DND-41 (cell line): ENCODE data around the gene DALRD3.
A peak's percentile ranks its signal among the peaks of the same experiment; 100 is the strongest.

Source experiments
- ATAC-seq: fragments of 200-7000 bp; cut with Tn5 transposase; 3 replicates; pipeline ENCODE4 v1.9.1; 2021; ENCODE audit warnings: low read depth; ENCODE audit not compliant: insufficient read depth
- DNase-seq: peaks from one replicate; pipeline ENCODE4 v3.0.0-alpha.2; 2020
- H2AFZ ChIP-seq: 2 replicates; pipeline ENCODE4 v1.6.0; 2012; ENCODE audit warnings: low read depth, low read length
- H3K27ac ChIP-seq: 2 replicates; pipeline ENCODE4 v1.5.1; 2012; ENCODE audit warnings: low read length, inconsistent platforms
- H3K27me3 ChIP-seq: fragments of 200-600 bp; sonication (generic); 2 replicates; pipeline ENCODE4 v1.6.0; 2012; ENCODE audit warnings: low read length, mild to moderate bottlenecking, inconsistent platforms; ENCODE audit not compliant: insufficient read depth, poor library complexity
- H3K36me3 ChIP-seq: 2 replicates; pipeline ENCODE4 v1.5.1; 2012; ENCODE audit warnings: low read length, inconsistent platforms; ENCODE audit not compliant: insufficient read depth
- H3K4me1 ChIP-seq: 2 replicates; pipeline ENCODE4 v1.5.1; 2012; ENCODE audit warnings: mild to moderate bottlenecking, low read length; ENCODE audit not compliant: insufficient read depth
- H3K4me2 ChIP-seq: 2 replicates; pipeline ENCODE4 v1.6.0; 2012; ENCODE audit warnings: mild to moderate bottlenecking, moderate library complexity, low read length, inconsistent platforms; ENCODE audit not compliant: insufficient read depth
- H3K4me3 ChIP-seq, 2 experiments: fragments of 200-600 bp in 1 of 2; shearing (Covaris generic) in 1 of 2; 2 replicates each; pipeline ENCODE4 v1.5.1; 2012 to 2016; ENCODE audit warnings: inconsistent platforms in 2 of 2, low read length in 2 of 2, mild to moderate bottlenecking in 2 of 2, low read depth in 1 of 2, moderate library complexity in 1 of 2
- H3K79me2 ChIP-seq: 2 replicates; pipeline ENCODE4 v1.6.0; 2012; ENCODE audit warnings: low read length, inconsistent platforms; ENCODE audit not compliant: insufficient read depth
- H3K9ac ChIP-seq: 2 replicates; pipeline ENCODE4 v1.6.0; 2012; ENCODE audit warnings: low read depth, mild to moderate bottlenecking, inconsistent platforms, low read length, moderate library complexity
- H3K9me3 ChIP-seq: 2 replicates; pipeline ENCODE4 v1.5.1; 2012; ENCODE audit warnings: low read length, moderate library complexity, mild to moderate bottlenecking, inconsistent platforms; ENCODE audit not compliant: insufficient read depth, severe bottlenecking
- H4K20me1 ChIP-seq: 2 replicates; pipeline ENCODE4 v1.6.0; 2012; ENCODE audit warnings: low read length; ENCODE audit not compliant: insufficient read depth
- EZH2 ChIP-seq: IDR thresholded peaks from 3 replicates; pipeline ENCODE4 v1.6.1; 2012; ENCODE audit warnings: borderline replicate concordance, low read depth, mild to moderate bottlenecking, moderate library complexity, low read length, inconsistent platforms; ENCODE audit not compliant: severe bottlenecking
- TF ChIP-seq, protein P1 (sequence below): IDR thresholded peaks from 2 replicates; pipeline ENCODE4 v1.5.1; 2012; ENCODE audit warnings: borderline replicate concordance, low read length, moderate library complexity, mild to moderate bottlenecking; ENCODE audit not compliant: poor library complexity, severe bottlenecking; ENCODE audit errors: extremely low read depth

The DALRD3 gene

DNA sequence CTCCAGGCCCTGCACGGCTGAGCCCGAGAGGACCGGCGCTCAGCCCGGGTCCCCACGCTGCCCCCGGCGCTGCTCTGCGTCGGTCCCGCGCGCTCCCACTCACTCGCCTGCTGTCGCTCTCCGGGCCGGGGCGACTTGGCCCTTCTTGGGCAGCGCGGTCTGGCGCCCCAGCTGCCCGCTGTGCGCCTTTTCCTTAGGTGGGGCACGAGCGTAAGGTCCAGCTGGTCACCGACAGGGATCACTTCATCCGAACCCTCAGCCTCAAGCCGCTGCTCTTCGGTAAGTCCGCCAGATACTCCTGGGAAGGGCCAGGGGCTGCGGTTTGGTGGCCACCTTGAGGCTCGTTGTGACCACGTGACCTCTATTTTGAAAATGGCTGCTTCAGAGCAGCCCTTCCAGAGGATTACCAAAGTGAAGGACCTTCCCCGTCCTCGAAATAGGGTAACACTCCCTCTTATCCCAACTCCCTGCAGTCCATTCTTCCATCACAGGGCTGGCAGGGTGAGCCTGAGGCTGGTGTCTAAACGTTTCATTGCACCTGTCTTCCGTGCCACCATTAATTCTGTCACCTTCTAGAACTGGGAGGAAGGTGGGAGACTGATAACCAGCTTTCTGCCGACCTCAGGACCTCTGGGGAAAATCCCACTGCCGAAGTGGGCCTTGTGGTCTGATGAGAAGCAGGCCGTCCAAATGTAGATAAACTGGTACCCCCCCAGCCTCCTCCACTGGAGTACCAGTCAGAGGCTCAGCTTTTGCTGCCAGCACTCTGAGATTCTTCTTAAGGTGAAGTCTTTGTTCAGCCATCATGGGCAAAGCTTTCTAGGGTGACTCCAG lies 27.5 kb downstream of the DALRD3 start:
- TF ChIP-seq, protein P1, sequence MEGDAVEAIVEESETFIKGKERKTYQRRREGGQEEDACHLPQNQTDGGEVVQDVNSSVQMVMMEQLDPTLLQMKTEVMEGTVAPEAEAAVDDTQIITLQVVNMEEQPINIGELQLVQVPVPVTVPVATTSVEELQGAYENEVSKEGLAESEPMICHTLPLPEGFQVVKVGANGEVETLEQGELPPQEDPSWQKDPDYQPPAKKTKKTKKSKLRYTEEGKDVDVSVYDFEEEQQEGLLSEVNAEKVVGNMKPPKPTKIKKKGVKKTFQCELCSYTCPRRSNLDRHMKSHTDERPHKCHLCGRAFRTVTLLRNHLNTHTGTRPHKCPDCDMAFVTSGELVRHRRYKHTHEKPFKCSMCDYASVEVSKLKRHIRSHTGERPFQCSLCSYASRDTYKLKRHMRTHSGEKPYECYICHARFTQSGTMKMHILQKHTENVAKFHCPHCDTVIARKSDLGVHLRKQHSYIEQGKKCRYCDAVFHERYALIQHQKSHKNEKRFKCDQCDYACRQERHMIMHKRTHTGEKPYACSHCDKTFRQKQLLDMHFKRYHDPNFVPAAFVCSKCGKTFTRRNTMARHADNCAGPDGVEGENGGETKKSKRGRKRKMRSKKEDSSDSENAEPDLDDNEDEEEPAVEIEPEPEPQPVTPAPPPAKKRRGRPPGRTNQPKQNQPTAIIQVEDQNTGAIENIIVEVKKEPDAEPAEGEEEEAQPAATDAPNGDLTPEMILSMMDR = no peak
- TF ChIP-seq EZH2 = no peak
- H3K27me3 ChIP-seq = no peaks in the 10 kb centered on the region

DNA sequence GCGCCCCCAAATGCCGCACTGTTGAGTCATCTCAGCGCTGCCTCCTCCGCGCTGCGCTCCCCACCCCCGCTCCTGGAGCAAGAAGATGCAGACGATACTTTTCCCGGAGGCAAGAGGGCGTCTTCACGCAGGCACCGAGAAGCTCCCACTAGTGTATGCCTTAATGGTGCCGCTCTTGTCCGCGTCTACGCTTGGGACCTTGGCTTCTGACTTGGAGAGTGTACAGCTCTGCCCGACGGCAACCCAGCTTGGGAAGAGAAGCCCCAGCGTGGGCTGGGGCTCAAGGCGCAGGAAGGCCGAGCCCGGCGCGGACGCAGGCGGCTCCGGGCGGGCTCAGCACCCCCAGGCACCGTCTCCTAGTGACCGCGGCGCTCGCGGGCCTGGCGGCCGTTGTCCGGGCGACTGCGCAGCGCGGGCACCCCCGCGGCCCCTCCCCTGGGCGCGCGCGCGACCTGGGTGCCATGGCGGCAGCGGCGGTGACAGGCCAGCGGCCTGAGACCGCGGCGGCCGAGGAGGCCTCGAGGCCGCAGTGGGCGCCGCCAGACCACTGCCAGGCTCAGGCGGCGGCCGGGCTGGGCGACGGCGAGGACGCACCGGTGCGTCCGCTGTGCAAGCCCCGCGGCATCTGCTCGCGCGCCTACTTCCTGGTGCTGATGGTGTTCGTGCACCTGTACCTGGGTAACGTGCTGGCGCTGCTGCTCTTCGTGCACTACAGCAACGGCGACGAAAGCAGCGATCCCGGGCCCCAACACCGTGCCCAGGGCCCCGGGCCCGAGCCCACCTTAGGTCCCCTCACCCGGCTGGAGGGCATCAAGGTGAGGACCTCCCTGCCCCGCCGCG lies 28.4 kb downstream of the DALRD3 start, which contains the start of gene P4HTM:
Gene P4HTM, plus strand, starts transcription at position 446 of the 840 bp plus-strand sequence. Its CDS starts 16 bp downstream, at position 462.
- Histone ChIP-seq H3K4me2 (peak within 1 kb of the TSS; percentile 86), H3K9me3 (no peaks in the 10 kb centered on the region), H3K4me3 (peak within 1 kb of the TSS; percentile 43 to 62; a peak in 3 of 4 replicates), H3K9ac (peak within 1 kb of the TSS; percentile 74), H4K20me1 (no peaks in the 10 kb centered on the region), H3K79me2 (peaks cover 19% of the 10 kb centered on the region), H3K4me1 (peaks cover 35% of the 10 kb centered on the region), H3K36me3 (peaks cover 1% of the 10 kb centered on the region), H3K27ac (peak within 1 kb of the TSS; percentile 72), H3K27me3 (no peaks in the 10 kb centered on the region), H2AFZ (peak within 1 kb of the TSS; percentile 86)
- TF ChIP-seq EZH2 = no peak
- TF ChIP-seq, protein P1 = peak; percentile 61
- ATAC-seq = peak; percentile 89
- DNase-seq = peak; percentile 86

More for the DNA sequence above, 27.5 kb downstream of the DALRD3 start:
- peak overlapping the region; percentile 72 for H3K27ac ChIP-seq
- H2AFZ ChIP-seq = peak overlapping the region; percentile 86
- H3K4me2 ChIP-seq = peak overlapping the region; percentile 86
- peak overlapping the region; percentile 74 for H3K9ac ChIP-seq
- H3K4me3 ChIP-seq = peak overlapping the region; percentile 43 to 62; a peak in 3 of 4 replicates
- H3K9me3 ChIP-seq = no peaks in the 10 kb centered on the region
- H3K36me3 ChIP-seq = no peaks in the 10 kb centered on the region; the same call in none of the 2 replicates
- no peak for ATAC-seq
- peaks cover 35% of the 10 kb centered on the region for H3K4me1 ChIP-seq
- no peak for DNase-seq
- peaks cover 19% of the 10 kb centered on the region for H3K79me2 ChIP-seq
- H4K20me1 ChIP-seq = no peaks in the 10 kb centered on the region

DNA sequence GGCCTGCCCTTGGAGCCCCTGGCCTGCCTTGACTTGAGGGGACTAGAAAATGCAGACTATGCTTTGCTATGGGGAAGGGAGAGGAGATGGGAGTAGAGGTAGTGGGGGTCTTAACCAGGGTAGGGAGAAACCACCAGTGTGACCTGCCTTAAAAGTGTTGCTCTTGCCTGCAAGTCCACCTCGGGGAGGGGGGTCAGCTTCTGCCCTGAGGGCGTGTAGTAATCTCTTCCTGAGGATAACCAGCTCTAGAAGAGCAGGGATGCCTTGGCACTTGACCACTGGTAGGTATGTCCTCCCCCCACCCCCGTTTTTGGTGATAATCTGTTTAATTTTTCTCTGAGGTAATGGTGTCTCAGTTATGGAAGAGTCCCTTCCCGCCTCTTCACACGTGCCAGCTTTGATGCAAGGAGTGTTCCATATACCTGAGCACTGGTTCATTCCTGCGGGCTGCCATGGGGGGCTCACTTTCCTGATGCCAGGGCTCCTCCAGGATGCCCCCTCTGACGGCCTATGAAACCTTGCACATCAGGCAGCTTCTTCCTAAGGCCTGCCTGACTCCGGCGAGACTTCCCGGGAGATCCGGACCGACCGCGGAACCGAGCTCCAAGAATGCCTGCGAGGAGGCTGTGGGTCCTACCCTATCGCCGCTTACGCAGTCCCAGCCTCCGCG lies 29.1 kb downstream of the DALRD3 start:
- ATAC-seq (peak; percentile 39), DNase-seq (no peak)
- peaks cover 19% of the 10 kb centered on the region for H3K79me2 ChIP-seq
- no peak for TF ChIP-seq EZH2
- TF ChIP-seq, protein P1 = no peak
- no peaks in the 10 kb centered on the region for H3K9me3 ChIP-seq
- peaks cover 35% of the 10 kb centered on the region for H3K4me1 ChIP-seq
- peak overlapping the region; percentile 74 for H3K9ac ChIP-seq
- peak overlapping the region; percentile 86 for H3K4me2 ChIP-seq
- no peaks in the 10 kb centered on the region for H3K27me3 ChIP-seq
- peak overlapping the region; percentile 43 to 62; a peak in 3 of 4 replicates for H3K4me3 ChIP-seq
- H3K36me3 ChIP-seq = peaks cover 9% of the 10 kb centered on the region
- peak overlapping the region; percentile 72 for H3K27ac ChIP-seq
- H4K20me1 ChIP-seq = no peaks in the 10 kb centered on the region
- H2AFZ ChIP-seq = peak overlapping the region; percentile 86
